B cell (primary cell): Measurements from ENCODE around the gene GAPVD1. TPM values are rescaled to one million over a fixed set of nuclear protein-coding genes. Genes with fewer than 3 reads are reported as not detected.

Experiments
- ATAC-seq: fragments of 200-7000 bp; cut with Tn5 transposase; one replicate; pipeline ENCODE4 v1.10.0; 2021; ENCODE audit warnings: low read depth, mild to moderate bottlenecking, moderate number of reproducible peaks, moderate library complexity
- CTCF ChIA-PET: fragments of 350-600 bp; sonication (Branson Sonifier 250); formaldehyde crosslinking; loops from one replicate; lab custom pipeline; 2021; ENCODE audit warnings: antibody characterized with exemption, inconsistent platforms; lab: Charles Lee
- POLR2A ChIA-PET: fragments of 350-600 bp; sonication (Branson Sonifier 250); formaldehyde crosslinking; loops from one replicate; lab custom pipeline; 2021; ENCODE audit warnings: antibody characterized with exemption; lab: Charles Lee
- DNase-seq: peaks from one replicate; pipeline ENCODE4 v3.0.0; 2013
- H2AFZ ChIP-seq: 2 replicates; pipeline ENCODE4 v1.6.1; 2012; ENCODE audit warnings: mild to moderate bottlenecking, low read depth, low read length; ENCODE audit not compliant: insufficient read depth, poor library complexity, severe bottlenecking
- H3K27ac ChIP-seq, 2 donors: 1 replicate in 1 of 2; 2 replicates in 1 of 2; pipeline ENCODE4 v1.5.1; 2012 to 2013; ENCODE audit warnings: low read length in 2 of 2, mild to moderate bottlenecking in 2 of 2, moderate library complexity in 1 of 2
- H3K27me3 ChIP-seq, 4 experiments: fragments of 200-600 bp in 1 of 4; sonication (generic) in 1 of 4; replicated peaks in 1 of 4; 1 replicate in 2 of 4; 2 replicates in 2 of 4; pipeline versions ENCODE4 v1.6.1 to v1.7.0; 2013 to 2016; ENCODE audit warnings: low read length in 3 of 4, mild to moderate bottlenecking in 2 of 4, mixed read lengths in 1 of 4, moderate library complexity in 1 of 4; ENCODE audit not compliant: insufficient read depth in 4 of 4, control insufficient read depth in 3 of 4; ENCODE audit errors: control extremely low read depth in 1 of 4
- H3K36me3 ChIP-seq, 2 experiments: replicated peaks in 1 of 2; 1 replicate in 1 of 2; 2 replicates in 1 of 2; pipeline versions ENCODE4 v1.6.1 to v1.7.1; 2013; ENCODE audit warnings: low read length in 1 of 2; ENCODE audit not compliant: insufficient read depth in 2 of 2, control insufficient read depth in 1 of 2; ENCODE audit errors: control extremely low read depth in 1 of 2, extremely low read depth in 1 of 2
- H3K4me1 ChIP-seq, 2 donors: fragments of 200-600 bp in 1 of 2; sonication (generic) in 1 of 2; 1 replicate in 1 of 2; 2 replicates in 1 of 2; pipeline versions ENCODE4 v1.5.1 to v1.6.1; 2013 to 2017; ENCODE audit warnings: low read length in 2 of 2; ENCODE audit not compliant: control insufficient read depth in 2 of 2, insufficient read depth in 2 of 2
- H3K4me2 ChIP-seq: replicated peaks from 2 replicates; pipeline ENCODE3; 2012; ENCODE audit warnings: mild to moderate bottlenecking, low read depth, low read length; ENCODE audit not compliant: poor library complexity, severe bottlenecking
- H3K4me3 ChIP-seq, 5 experiments: fragments of 200-600 bp in 1 of 5; sonication (generic) in 1 of 5; 1 replicate in 3 of 5; 2 replicates in 2 of 5; pipeline versions ENCODE4 v1.5.1 to v1.7.0; 2011 to 2016; ENCODE audit warnings: low read length in 4 of 5, mild to moderate bottlenecking in 4 of 5, low read depth in 2 of 5, control low read depth in 1 of 5, moderate library complexity in 1 of 5; ENCODE audit not compliant: insufficient read depth in 1 of 5; ENCODE audit errors: control extremely low read depth in 1 of 5, extremely low read depth in 1 of 5
- H3K79me2 ChIP-seq: fragments of 200-600 bp; sonication (generic); one replicate; pipeline ENCODE4 v1.6.0; 2016; ENCODE audit warnings: low read length; ENCODE audit not compliant: control insufficient read depth, insufficient read depth
- H3K9ac ChIP-seq: fragments of 200-600 bp; sonication (generic); 2 replicates; pipeline ENCODE4 v1.6.1; 2017; ENCODE audit warnings: mild to moderate bottlenecking, low read length, moderate library complexity
- H3K9me3 ChIP-seq, 3 donors: one replicate each; pipeline versions ENCODE4 v1.6.1 to v1.7.1; 2013; ENCODE audit warnings: low read length in 2 of 3; ENCODE audit not compliant: control insufficient read depth in 2 of 3, insufficient read depth in 1 of 3; ENCODE audit errors: control extremely low read depth in 1 of 3
- H4K20me1 ChIP-seq: 2 replicates; pipeline ENCODE4 v1.6.0; 2012; ENCODE audit warnings: mild to moderate bottlenecking, low read length; ENCODE audit not compliant: insufficient read depth, control insufficient read depth, poor library complexity, severe bottlenecking
- H3K27ac Mint-ChIP-seq: one replicate; pipeline ENCODE4 v1.8.0; 2021; ENCODE audit warnings: mixed read lengths
- H3K27me3 Mint-ChIP-seq: one replicate; pipeline ENCODE4 v1.8.0; 2021; ENCODE audit warnings: mixed read lengths
- H3K4me1 Mint-ChIP-seq: one replicate; pipeline ENCODE4 v1.8.0; 2021; ENCODE audit warnings: mixed read lengths
- H3K4me3 Mint-ChIP-seq: one replicate; pipeline ENCODE4 v1.8.0; 2021; ENCODE audit warnings: mixed read lengths
- H3K9me3 Mint-ChIP-seq: one replicate; pipeline ENCODE4 v1.8.0; 2022; ENCODE audit warnings: mixed read lengths; ENCODE audit not compliant: insufficient read depth
- EZH2 ChIP-seq: IDR thresholded peaks from 2 replicates; pipeline ENCODE4 v1.6.1; 2012; ENCODE audit warnings: borderline replicate concordance, low read depth, mild to moderate bottlenecking, moderate library complexity, low read length; ENCODE audit not compliant: insufficient read depth, poor library complexity, severe bottlenecking
- WGBS: methylation state at CpG from one replicate; pipeline ENCODE4 v1.1.5; 2013; ENCODE audit warnings: missing lambda C conversion rate; ENCODE audit not compliant: insufficient coverage; 5-methylcytosine and 5-hydroxymethylcytosine counted together
- intact Hi-C: fragments of 100-400 bp; cut with micrococcal nuclease; formaldehyde crosslinking; loops from one replicate; pipeline ENCODE4 v1.10.0; 2022
- polyA plus RNA-seq: library from polyadenylated mRNA; depleted of rRNA; stranded (reverse); fragments of >200 nt; gene quantifications from 2 replicates; pipeline ENCODE4 v1.2.3, GENCODE V29; 2012
- total RNA-seq, 2 donors: library from RNA; stranded (reverse); fragments of 120-200 nt in 1 of 2; gene quantifications; 1 replicate in 1 of 2; 2 replicates in 1 of 2; pipeline versions ENCODE4 v1.2.3 to v1.2.4, GENCODE V29; 2013 to 2022
- TF ChIP-seq, protein P1 (sequence below): fragments of 200-600 bp; IDR thresholded peaks from one replicate; pipeline ENCODE4 v1.8.0; 2022; ENCODE audit warnings: antibody characterized with exemption, mild to moderate bottlenecking

The GAPVD1 gene
- total and polyA plus RNA-seq, 2 donors (not counting 1 experiment from before 2014, with no cell fraction given) = 11.8 to 61.2 TPM

- WGBS = 38% methylated on average over 2 of the region's 6 CpGs
- no peak overlapping the region for H3K4me3 ChIP-seq
- peaks cover 35% of the 10 kb centered on the region for H4K20me1 ChIP-seq
- peaks cover 97% of the 10 kb centered on the region for H3K79me2 ChIP-seq
- peak overlapping the region in 1 of 2 donors; percentile 33 for H3K27ac ChIP-seq
- no peak overlapping the region for H2AFZ ChIP-seq
- no peak overlapping the region for H3K27ac Mint-ChIP-seq
- ChIA-PET POLR2A (interaction anchor here (0.5 kb wide), 1 partner anchor 9 kb away, joined by 5 read pairs; no protein-coding TSS in a partner anchor), CTCF (interaction anchor here (0.7 kb wide), 1 partner anchor 13 kb away, joined by 3 read pairs; no protein-coding TSS in a partner anchor)
- no peak for ATAC-seq
- TF ChIP-seq EZH2 = no peak
- TF ChIP-seq, protein P1, sequence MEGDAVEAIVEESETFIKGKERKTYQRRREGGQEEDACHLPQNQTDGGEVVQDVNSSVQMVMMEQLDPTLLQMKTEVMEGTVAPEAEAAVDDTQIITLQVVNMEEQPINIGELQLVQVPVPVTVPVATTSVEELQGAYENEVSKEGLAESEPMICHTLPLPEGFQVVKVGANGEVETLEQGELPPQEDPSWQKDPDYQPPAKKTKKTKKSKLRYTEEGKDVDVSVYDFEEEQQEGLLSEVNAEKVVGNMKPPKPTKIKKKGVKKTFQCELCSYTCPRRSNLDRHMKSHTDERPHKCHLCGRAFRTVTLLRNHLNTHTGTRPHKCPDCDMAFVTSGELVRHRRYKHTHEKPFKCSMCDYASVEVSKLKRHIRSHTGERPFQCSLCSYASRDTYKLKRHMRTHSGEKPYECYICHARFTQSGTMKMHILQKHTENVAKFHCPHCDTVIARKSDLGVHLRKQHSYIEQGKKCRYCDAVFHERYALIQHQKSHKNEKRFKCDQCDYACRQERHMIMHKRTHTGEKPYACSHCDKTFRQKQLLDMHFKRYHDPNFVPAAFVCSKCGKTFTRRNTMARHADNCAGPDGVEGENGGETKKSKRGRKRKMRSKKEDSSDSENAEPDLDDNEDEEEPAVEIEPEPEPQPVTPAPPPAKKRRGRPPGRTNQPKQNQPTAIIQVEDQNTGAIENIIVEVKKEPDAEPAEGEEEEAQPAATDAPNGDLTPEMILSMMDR = no peak
- H3K9me3 Mint-ChIP-seq = no peaks in the 10 kb centered on the region
- H3K36me3 ChIP-seq = peaks cover 2 to 10% of the 10 kb centered on the region in 2 experiments
- no peaks in the 10 kb centered on the region for H3K27me3 Mint-ChIP-seq
- no peak overlapping the region for H3K9ac ChIP-seq
- no peaks in the 10 kb centered on the region for H3K9me3 ChIP-seq
- H3K4me1 ChIP-seq = peaks cover 9 to 13% of the 10 kb centered on the region in 2 donors
- intact Hi-C loops = no loop called here
- DNase-seq = no peak
- no peak overlapping the region for H3K4me2 ChIP-seq
- H3K27me3 ChIP-seq = no peaks in the 10 kb centered on the region
- peaks cover 38% of the 10 kb centered on the region for H3K4me1 Mint-ChIP-seq
- H3K4me3 Mint-ChIP-seq = peak overlapping the region; percentile 37
These were observed 6.9 kb downstream of the GAPVD1 start for GRCh38 chr9:125268394-125269013.

GRCh38 chr9:125269014-125269397 is 7.4 kb downstream of the GAPVD1 start:
- Histone ChIP-seq H2AFZ (no peak overlapping the region), H3K27me3 (no peaks in the 10 kb centered on the region), H3K9me3 (no peaks in the 10 kb centered on the region), H3K36me3 (peaks cover 2 to 7% of the 10 kb centered on the region in 2 experiments), H3K79me2 (peaks cover 97% of the 10 kb centered on the region), H3K27ac (no peak overlapping the region), H3K4me3 (no peak overlapping the region), H3K4me1 (peaks cover 4 to 8% of the 10 kb centered on the region in 2 donors), H3K4me2 (no peak overlapping the region), H3K9ac (no peak overlapping the region), H4K20me1 (peaks cover 35% of the 10 kb centered on the region)
- intact Hi-C loops = no loop called here
- H3K9me3 Mint-ChIP-seq = no peaks in the 10 kb centered on the region
- DNase-seq (no peak), ATAC-seq (no peak)
- H3K27me3 Mint-ChIP-seq = no peaks in the 10 kb centered on the region
- no peak for TF ChIP-seq EZH2
- TF ChIP-seq, protein P1 = no peak
- H3K4me3 Mint-ChIP-seq = no peak overlapping the region
- H3K4me1 Mint-ChIP-seq = peaks cover 33% of the 10 kb centered on the region
- H3K27ac Mint-ChIP-seq = no peak overlapping the region
- WGBS = no CpG with 5 or more reads among the region's 1 CpG
- ChIA-PET POLR2A (interaction anchor here (0.5 to 0.6 kb wide), 2 partner anchors 9 to 103 kb away, joined by 3 to 5 read pairs; no protein-coding TSS in a partner anchor), CTCF (no interaction called here)
